Spinal cord (tissue), 10 donors: ENCODE measurements around the gene GGA1. TPM values are rescaled to one million over a fixed set of nuclear protein-coding genes. Genes with fewer than 3 reads are reported as not detected.

Source experiments
- DNase-seq, 6 donors: peaks; one replicate each; pipeline versions ENCODE4 v3.0.0 to v3.0.0-alpha.2; 2013 to 2015; ENCODE audit warnings: low spot score in 6 of 6, low read depth in 4 of 6
- H3K27ac ChIP-seq: one replicate; pipeline ENCODE4 v1.5.1; 2013; ENCODE audit warnings: low read depth, low read length, control low read depth
- H3K27me3 ChIP-seq: one replicate; pipeline ENCODE4 v1.6.1; 2013; ENCODE audit warnings: low read length; ENCODE audit not compliant: control insufficient read depth, insufficient read depth
- H3K36me3 ChIP-seq: one replicate; pipeline ENCODE4 v1.6.1; 2013; ENCODE audit warnings: low read length; ENCODE audit not compliant: control insufficient read depth, insufficient read depth
- H3K4me1 ChIP-seq: one replicate; pipeline ENCODE4 v1.6.1; 2013; ENCODE audit warnings: low read length; ENCODE audit not compliant: control insufficient read depth, insufficient read depth
- H3K4me3 ChIP-seq: one replicate; pipeline ENCODE4 v1.5.1; 2013; ENCODE audit warnings: low read depth, low read length, control low read depth
- H3K9me3 ChIP-seq: one replicate; pipeline ENCODE4 v1.6.1; 2013; ENCODE audit warnings: low read length; ENCODE audit not compliant: control insufficient read depth, insufficient read depth
- WGBS: methylation state at CpG from one replicate; pipeline ENCODE4 v1.1.5; 2013; ENCODE audit warnings: missing lambda C conversion rate; ENCODE audit not compliant: insufficient coverage; 5-methylcytosine and 5-hydroxymethylcytosine counted together
- polyA plus RNA-seq, 2 donors: library from polyadenylated mRNA; unstranded; fragments of 120-200 nt; gene quantifications; one replicate each; pipeline ENCODE4 v1.2.1, GENCODE V29; 2013; ENCODE audit not compliant: insufficient read length in 2 of 2
- total RNA-seq, 2 donors: library from RNA; depleted of rRNA in 1 of 2; stranded (reverse); fragments of 120-200 nt in 1 of 2; fragments of >200 nt in 1 of 2; gene quantifications; one replicate each; pipeline versions ENCODE4 v1.2.3 to v1.2.4, GENCODE V29; 2013 to 2014
- donor health status: healthy.

GGA1 gene
- total and polyA plus RNA-seq, 4 donors: 27.2 to 80.3 (median 53.3) TPM

DNA sequence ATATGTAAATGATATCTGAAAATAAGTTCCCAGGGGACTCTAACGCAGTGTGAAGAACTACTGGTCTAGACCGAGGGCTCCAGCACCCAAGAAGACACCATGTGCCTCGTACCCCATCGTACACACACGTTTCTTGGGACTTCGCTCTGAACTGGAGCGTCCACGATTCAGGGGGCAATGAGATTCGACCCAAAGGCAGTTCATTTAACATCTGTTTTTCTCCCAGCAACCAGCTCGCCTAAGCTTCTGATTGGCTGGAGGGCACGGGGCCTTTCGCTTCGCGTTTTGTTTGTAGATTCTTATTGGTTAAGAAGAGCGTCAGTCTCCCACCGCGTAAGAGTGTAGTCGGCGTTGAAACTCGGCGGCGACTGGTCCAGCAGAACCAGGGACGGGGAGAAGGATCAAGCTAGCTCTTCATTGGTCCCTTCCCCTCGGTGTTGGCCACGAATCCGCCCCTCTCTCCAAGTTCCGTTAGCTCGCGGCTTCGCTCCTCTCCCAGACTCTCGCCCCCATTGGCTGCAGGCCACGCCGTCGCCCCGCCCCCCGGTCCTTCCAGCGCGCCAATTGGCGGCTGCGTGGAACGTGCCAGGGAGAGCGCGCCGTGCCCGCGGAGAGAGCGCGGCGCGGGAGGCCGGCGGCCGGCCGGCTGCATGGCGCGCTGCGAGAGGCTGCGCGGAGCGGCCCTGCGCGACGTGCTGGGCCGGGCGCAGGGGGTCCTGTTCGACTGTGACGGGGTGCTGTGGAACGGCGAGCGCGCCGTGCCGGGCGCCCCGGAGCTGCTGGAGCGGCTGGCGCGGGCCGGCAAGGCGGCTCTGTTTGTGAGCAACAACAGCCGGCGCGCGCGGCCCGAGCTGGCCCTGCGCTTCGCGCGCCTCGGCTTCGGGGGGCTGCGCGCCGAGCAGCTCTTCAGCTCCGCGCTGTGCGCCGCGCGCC, 49.8 kb downstream of the GGA1 start, which contains the start of gene PDXP:
TSS of gene PDXP (plus strand) at position 591 of the 933 bp plus-strand sequence. CDS start at position 651, 60 bp downstream.
- peak; percentile 99 to 100 (median 99) for DNase-seq
- Histone ChIP-seq H3K9me3 (no peaks in the 10 kb centered on the region), H3K4me3 (peak within 1 kb of the TSS; percentile 71), H3K27ac (peak within 1 kb of the TSS; percentile 96), H3K36me3 (no peaks in the 10 kb centered on the region), H3K4me1 (peaks cover 44% of the 10 kb centered on the region), H3K27me3 (no peaks in the 10 kb centered on the region)
- under 1% methylated on average over 94 of the region's 101 CpGs for WGBS

DNA sequence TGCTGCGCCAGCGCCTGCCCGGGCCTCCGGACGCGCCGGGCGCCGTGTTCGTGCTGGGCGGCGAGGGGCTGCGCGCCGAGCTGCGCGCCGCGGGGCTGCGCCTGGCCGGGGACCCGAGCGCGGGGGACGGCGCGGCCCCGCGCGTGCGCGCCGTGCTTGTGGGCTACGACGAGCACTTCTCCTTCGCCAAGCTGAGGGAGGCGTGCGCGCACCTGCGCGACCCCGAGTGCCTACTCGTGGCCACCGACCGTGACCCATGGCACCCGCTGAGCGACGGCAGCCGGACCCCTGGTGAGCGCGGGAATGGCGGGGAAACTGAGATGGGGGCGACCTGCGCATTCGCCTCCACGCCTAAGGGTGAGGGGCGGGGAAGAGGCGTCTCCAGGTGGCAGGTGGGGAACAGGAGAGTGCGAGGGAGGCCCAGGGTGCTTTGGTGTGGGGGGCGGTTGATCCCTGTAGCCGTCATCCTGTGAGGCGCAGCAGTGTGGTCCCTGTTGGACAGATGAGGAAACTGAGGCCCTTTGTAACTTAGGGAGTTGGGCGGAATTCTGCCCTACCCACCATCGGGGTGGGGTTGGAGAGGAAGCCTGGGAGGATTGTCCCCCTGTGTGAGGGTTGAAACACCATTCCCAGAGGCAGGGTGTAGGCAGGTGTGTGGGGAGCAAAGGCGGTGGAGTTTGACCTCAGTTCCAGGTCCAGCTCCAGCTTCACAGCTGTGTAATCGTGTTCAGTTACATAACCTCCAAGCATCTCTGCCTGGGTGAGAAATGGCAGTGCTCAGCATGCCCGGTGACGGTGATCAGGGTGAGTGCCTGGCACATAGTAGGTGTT, 50.6 kb downstream of the GGA1 start:
- peak overlapping the region; percentile 71 for H3K4me3 ChIP-seq
- no peaks in the 10 kb centered on the region for H3K9me3 ChIP-seq
- peak overlapping the region; percentile 7 for H3K27ac ChIP-seq
- no peaks in the 10 kb centered on the region for H3K36me3 ChIP-seq
- peaks cover 47% of the 10 kb centered on the region for H3K4me1 ChIP-seq
- H3K27me3 ChIP-seq: no peaks in the 10 kb centered on the region
- WGBS: 2% methylated on average over 67 of the region's 68 CpGs
- DNase-seq: peak in 1 of 6 donors; percentile 47

DNA sequence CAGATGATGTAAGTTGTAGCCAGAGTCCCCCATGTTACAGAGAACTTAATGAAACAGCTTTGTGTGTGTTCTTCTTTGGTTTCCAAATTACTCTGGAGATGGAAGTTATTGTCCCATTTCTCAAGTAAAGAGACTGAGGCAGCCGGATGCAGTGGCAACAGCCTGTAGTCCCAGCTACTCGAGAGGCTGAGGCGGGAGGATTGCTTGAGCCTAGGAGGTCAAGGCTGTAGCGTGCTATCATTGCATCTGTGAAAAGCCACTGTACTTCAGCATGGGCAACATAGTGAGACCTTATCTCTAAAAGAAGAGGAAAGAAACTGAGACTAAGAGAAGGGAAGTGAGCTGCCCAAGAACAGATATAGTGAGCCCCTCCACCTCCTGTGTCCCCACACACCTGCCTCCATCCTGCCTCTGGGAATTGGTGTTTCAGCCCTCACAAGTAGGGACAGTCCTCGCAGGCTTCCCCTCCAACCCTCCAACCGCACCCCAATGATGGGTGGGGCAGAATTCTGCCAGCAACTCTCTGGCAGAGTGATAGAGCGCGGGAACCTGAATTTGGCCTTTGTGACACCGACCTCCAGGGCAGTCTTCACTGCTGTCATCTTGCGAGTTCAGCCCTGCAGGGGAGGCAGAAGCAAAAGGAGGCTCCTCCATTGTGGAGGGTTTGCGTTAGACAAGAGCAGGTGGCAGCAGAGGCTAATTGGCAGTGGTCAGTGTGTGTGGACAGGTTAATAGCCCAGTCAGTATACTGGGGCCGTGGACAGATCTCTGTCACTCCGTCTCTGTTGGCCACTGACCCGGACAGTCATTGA, 51.5 kb downstream of the GGA1 start:
- peaks cover 5% of the 10 kb centered on the region for H3K36me3 ChIP-seq
- H3K27me3 ChIP-seq: no peaks in the 10 kb centered on the region
- peak overlapping the region; percentile 7 for H3K27ac ChIP-seq
- peak overlapping the region; percentile 71 for H3K4me3 ChIP-seq
- peaks cover 52% of the 10 kb centered on the region for H3K4me1 ChIP-seq
- WGBS: 68% methylated on average over 12 of the region's 14 CpGs
- DNase-seq: no peak
- no peaks in the 10 kb centered on the region for H3K9me3 ChIP-seq

DNA sequence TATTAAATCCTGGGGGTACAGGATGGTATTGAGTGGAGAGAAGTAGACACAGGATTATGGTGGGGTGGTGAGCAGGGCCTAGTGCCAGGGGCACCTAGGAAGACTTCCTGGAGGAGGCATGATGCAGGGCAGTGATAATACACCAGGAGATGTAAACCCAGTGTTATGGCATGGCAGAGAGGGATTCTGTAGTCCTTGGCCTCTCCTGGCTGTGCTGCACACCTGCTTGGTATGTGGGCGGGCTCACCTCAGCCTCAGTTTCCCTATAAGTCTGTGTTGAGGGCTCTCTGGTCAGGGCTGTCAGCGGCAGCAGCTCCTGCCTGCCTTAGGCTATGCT, 52.0 kb downstream of the GGA1 start:
- H3K4me1 ChIP-seq: peaks cover 58% of the 10 kb centered on the region
- no peaks in the 10 kb centered on the region for H3K9me3 ChIP-seq
- H3K4me3 ChIP-seq: peak overlapping the region; percentile 22
- peak overlapping the region; percentile 92 for H3K27ac ChIP-seq
- H3K27me3 ChIP-seq: no peaks in the 10 kb centered on the region
- 100% methylated on average over 1 of the region's 2 CpGs for WGBS
- no peak for DNase-seq
- H3K36me3 ChIP-seq: peaks cover 11% of the 10 kb centered on the region

DNA sequence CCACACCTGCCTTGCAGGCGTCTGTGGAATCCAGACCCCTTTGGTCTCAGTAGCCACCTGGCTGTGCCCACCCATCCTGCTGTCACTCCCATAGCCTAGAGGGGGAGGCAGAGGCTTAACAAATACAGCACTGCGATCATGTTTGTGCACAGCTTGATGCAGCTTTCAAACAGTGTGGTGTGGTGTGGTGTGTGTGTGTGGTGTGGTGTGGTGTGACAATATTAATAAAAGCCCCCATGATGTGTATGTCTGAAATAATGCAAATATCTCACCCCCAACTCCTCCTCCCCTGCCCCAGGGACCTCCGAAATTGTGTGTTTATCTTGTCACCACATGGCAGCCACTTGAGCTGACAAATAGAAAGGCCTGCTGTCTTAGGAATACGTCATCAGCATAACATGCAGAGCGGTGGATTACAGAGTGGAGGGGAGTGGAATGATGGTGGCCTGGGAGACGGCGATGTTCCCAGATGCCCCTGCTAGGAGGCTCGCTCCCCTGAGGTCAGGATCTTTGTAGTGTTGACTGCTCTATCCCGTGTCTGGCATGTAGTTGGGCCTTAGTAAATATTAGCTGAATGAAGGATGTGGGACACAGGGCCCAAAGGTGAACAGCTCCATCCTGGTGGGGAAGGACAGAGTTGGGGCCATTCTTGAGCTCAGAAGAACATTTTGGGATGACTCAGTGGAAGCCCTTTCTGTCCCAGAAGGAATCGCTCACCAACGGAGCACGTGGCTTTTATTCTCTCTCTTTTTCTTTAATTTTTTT, 52.7 kb downstream of the GGA1 start:
- H3K36me3 ChIP-seq: peaks cover 18% of the 10 kb centered on the region
- no peaks in the 10 kb centered on the region for H3K27me3 ChIP-seq
- DNase-seq: peak in 4 of 6 donors; percentile 37 to 88 (median 70)
- H3K4me1 ChIP-seq: peaks cover 65% of the 10 kb centered on the region
- peak overlapping the region; percentile 22 for H3K4me3 ChIP-seq
- WGBS: 24% methylated on average over 6 of the region's 12 CpGs
- H3K27ac ChIP-seq: peak overlapping the region; percentile 92
- H3K9me3 ChIP-seq: no peaks in the 10 kb centered on the region

DNA sequence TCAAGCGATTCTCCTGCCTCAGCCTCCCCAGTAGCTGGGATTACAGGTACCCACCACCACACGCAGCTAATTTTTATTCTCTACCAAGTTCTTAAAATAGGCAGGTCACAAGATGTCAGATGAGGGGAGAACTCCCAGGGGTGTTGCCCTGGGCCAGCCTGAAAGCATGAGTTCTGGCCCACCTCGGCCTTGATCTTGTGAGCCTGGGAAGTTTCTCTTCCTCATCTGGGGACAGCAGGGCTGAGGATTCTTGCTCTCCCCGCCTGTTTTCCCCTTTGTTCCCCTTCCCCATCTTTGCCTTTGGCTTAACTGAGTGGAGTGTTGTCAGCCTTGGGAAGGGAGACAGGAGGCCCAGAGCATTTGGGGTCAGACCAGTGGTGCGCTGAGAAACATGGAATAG, 53.4 kb downstream of the GGA1 start:
- WGBS: 81% methylated on average over 3 of the region's 5 CpGs
- Histone ChIP-seq H3K27ac (peak overlapping the region; percentile 67), H3K27me3 (no peaks in the 10 kb centered on the region), H3K4me1 (peaks cover 67% of the 10 kb centered on the region), H3K9me3 (no peaks in the 10 kb centered on the region), H3K36me3 (peaks cover 25% of the 10 kb centered on the region), H3K4me3 (no peak overlapping the region)
- DNase-seq: no peak

DNA sequence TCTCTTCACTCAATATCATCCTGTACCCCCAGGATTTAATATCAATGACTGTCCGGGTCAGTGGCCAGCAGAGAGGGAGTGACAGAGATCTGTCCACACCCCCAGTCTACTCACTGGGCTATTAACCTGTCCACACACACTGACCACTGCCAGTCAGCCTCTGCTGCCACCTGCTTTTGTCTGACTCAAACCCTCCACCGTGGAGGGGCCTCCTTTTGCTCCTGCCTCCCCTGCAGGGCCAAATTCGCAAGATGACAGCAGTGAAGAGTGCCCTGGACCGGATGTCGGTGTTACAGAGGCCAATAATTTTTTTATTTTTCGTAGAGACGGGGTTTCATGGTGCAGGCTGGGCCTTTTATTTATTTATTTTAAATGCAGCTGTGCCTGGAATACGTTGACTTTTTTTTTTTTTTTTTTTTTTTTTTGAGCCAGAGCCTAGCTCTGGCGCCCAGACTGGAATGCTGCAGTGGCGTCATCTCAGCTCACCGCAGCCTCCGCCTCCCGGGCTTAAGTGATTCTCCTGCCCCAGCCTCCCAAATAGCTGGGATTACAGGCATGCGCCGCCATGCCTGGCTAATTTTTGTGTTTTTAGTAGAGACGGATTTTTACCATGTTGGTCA, 55.0 kb downstream of the GGA1 start:
- H3K27me3 ChIP-seq: no peaks in the 10 kb centered on the region
- peaks cover 34% of the 10 kb centered on the region for H3K36me3 ChIP-seq
- WGBS: 83% methylated on average over 11 of the region's 16 CpGs
- H3K4me3 ChIP-seq: no peak overlapping the region
- H3K4me1 ChIP-seq: peaks cover 58% of the 10 kb centered on the region
- H3K9me3 ChIP-seq: no peaks in the 10 kb centered on the region
- no peak for DNase-seq
- H3K27ac ChIP-seq: peak overlapping the region; percentile 81

DNA sequence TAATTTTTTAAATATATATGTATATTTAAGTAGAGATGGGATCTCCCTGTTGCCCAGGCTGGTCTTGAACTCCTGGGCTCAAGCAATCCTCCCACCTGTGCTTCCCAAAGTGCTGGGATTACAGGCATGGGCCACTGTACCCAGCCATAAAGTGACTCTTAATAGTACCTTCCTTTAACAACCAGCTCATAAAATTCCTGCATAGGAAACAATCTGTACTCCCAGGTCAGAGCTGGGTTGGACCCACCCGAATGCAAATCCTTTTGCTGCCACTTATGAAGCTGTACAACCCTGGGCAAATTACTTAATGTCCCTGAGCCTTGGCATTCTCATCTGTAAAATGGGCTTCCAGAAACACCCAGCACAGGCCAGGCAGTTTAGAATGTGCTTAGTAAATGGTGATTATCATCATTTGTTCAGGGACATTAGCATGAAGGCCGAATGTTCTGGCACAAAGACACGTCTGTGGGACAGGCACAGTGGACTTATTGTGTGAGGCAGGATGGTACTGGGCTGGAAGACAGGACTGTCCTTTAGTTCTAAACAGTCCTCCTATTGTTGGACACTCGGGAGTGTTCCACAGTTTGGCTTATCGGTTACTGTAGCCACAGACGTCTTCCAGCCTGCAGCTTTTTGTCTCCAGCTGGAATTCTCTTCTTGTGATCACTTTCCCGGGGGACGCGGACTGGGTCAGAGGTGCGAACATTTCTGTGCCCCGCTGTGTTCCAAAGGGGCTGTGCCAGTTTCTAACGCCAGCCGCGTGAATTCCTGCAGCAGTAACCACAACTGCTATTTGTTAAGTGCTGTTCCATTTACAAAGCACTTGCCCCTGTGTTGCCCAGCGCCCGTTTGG, 55.8 kb downstream of the GGA1 start:
- 48% methylated on average over 14 of the region's 16 CpGs for WGBS
- Histone ChIP-seq H3K4me3 (no peak overlapping the region), H3K36me3 (peaks cover 34% of the 10 kb centered on the region), H3K9me3 (no peaks in the 10 kb centered on the region), H3K4me1 (peaks cover 54% of the 10 kb centered on the region), H3K27ac (peak overlapping the region; percentile 81), H3K27me3 (no peaks in the 10 kb centered on the region)
- peak in 3 of 6 donors; percentile 40 to 82 (median 73) for DNase-seq
